Esophagus squamous epithelium (tissue), 5 donors: Measurements from ENCODE around the gene WDPCP. TPM values are rescaled to one million over a fixed set of nuclear protein-coding genes. Genes with fewer than 3 reads are reported as not detected.

Experiments used
- DNase-seq: peaks from one replicate; lab custom pipeline; 2025; lab: John Stamatoyannopoulos, UW
- H3K27ac ChIP-seq, 4 donors: fragments of 200-600 bp; sonication (generic); one replicate each; pipeline ENCODE4 v1.5.1; 2016 to 2019; ENCODE audit warnings: mild to moderate bottlenecking in 1 of 4
- H3K27me3 ChIP-seq, 4 donors: fragments of 200-600 bp; sonication (generic); 1 replicate in 3 of 4; 2 replicates in 1 of 4; pipeline versions ENCODE4 v1.5.1 to v1.6.0; 2017 to 2021; ENCODE audit warnings: antibody characterized with exemption in 1 of 4
- H3K36me3 ChIP-seq, 3 donors: fragments of 200-600 bp; sonication (generic); one replicate each; pipeline ENCODE4 v1.5.1; 2016 to 2019
- H3K4me1 ChIP-seq, 3 donors: fragments of 200-600 bp; sonication (generic); one replicate each; pipeline ENCODE4 v1.5.1; 2017 to 2019
- H3K4me3 ChIP-seq, 4 donors: fragments of 200-600 bp; sonication (generic); 1 replicate in 3 of 4; 2 replicates in 1 of 4; pipeline ENCODE4 v1.5.1; 2016 to 2019; ENCODE audit warnings: mild to moderate bottlenecking in 2 of 4, moderate library complexity in 1 of 4
- H3K9me3 ChIP-seq, 3 donors: fragments of 200-600 bp; sonication (generic); one replicate each; pipeline ENCODE4 v1.5.1; 2016 to 2019
- CTCF ChIP-seq, 6 experiments: fragments of 450-650 bp in 4 of 6; fragments of 200-600 bp in 2 of 6; sonication (generic) in 2 of 6; IDR thresholded peaks; one replicate each; pipeline ENCODE4 v1.5.1; 2016 to 2019; ENCODE audit warnings: antibody characterized with exemption in 6 of 6, mild to moderate bottlenecking in 4 of 6, moderate library complexity in 4 of 6
- POLR2A ChIP-seq, 4 donors: fragments of 450-650 bp; IDR thresholded peaks; one replicate each; pipeline ENCODE4 v1.6.1; 2017; ENCODE audit warnings: antibody characterized with exemption in 4 of 4, mild to moderate bottlenecking in 4 of 4, moderate library complexity in 3 of 4
- WGBS, 2 donors: methylation state at CpG; one replicate each; pipeline ENCODE4 v1.1.5; 2018; 5-methylcytosine and 5-hydroxymethylcytosine counted together
- intact Hi-C: fragments of 100-400 bp; cut with DNase I; formaldehyde crosslinking; loops from one replicate; pipeline ENCODE4 v1.15.0; 2022
- total RNA-seq, 4 donors: library from RNA; depleted of rRNA; stranded (reverse); fragments of >200 nt; gene quantifications; one replicate each; pipeline ENCODE4 v1.1.0, GENCODE V29; 2016
- donor health status: DM: yes; HTN: yes; CAD: no.

The WDPCP gene
- total RNA-seq, 4 donors from 2014 or later = 3.0 to 9.7 (median 3.8) TPM

GRCh38 chr2:63093502-63093901, 494.8 kb downstream of the WDPCP start:
- no peak for DNase-seq
- Histone ChIP-seq H3K4me1 (no peaks in the 10 kb centered on the region), H3K4me3 (no peak overlapping the region), H3K9me3 (no peaks in the 10 kb centered on the region), H3K27me3 (no peaks in the 10 kb centered on the region), H3K36me3 (no peaks in the 10 kb centered on the region), H3K27ac (no peak overlapping the region)
- intact Hi-C loops = no loop called here
- WGBS, 2 donors = 90 to 100% methylated on average over 1 of the region's 1 CpG
- TF ChIP-seq CTCF (IDR thresholded peaks at IDR 0.05) (no peak), POLR2A (IDR thresholded peaks at IDR 0.05) (no peak)

- TF ChIP-seq POLR2A (IDR thresholded peaks at IDR 0.05) = no peak
- no peak for TF ChIP-seq CTCF (IDR thresholded peaks at IDR 0.05)
- Histone ChIP-seq H3K4me3 (no peak overlapping the region), H3K27me3 (no peaks in the 10 kb centered on the region), H3K9me3 (no peaks in the 10 kb centered on the region), H3K27ac (no peak overlapping the region), H3K36me3 (no peaks in the 10 kb centered on the region), H3K4me1 (no peaks in the 10 kb centered on the region)
- 0 to 37% methylated on average over 1 of the region's 1 CpG for WGBS, 2 donors
- DNase-seq = no peak
- intact Hi-C loops = no loop called here
Observed at GRCh38 chr2:63092857-63093256, 495.4 kb downstream of the WDPCP start.

GRCh38 chr2:63092401-63092800, 495.9 kb downstream of the WDPCP start:
- no peak for TF ChIP-seq POLR2A (IDR thresholded peaks at IDR 0.05)
- TF ChIP-seq CTCF (IDR thresholded peaks at IDR 0.05) = no peak
- no peak for DNase-seq
- Histone ChIP-seq H3K9me3 (no peaks in the 10 kb centered on the region), H3K27me3 (no peaks in the 10 kb centered on the region), H3K27ac (no peak overlapping the region), H3K4me1 (no peaks in the 10 kb centered on the region), H3K4me3 (no peak overlapping the region), H3K36me3 (no peaks in the 10 kb centered on the region)
- intact Hi-C loops = no loop called here
- 95 to 96% methylated on average over 1 of the region's 1 CpG for WGBS, 2 donors

GRCh38 chr2:63086687-63087086, 501.6 kb downstream of the WDPCP start:
- Histone ChIP-seq H3K27me3 (peaks cover 0 to 18% (median 0%) of the 10 kb centered on the region in 4 donors), H3K4me3 (no peak overlapping the region), H3K9me3 (no peaks in the 10 kb centered on the region), H3K27ac (no peak overlapping the region), H3K36me3 (no peaks in the 10 kb centered on the region), H3K4me1 (no peaks in the 10 kb centered on the region)
- 43 to 45% methylated on average over 1 of the region's 1 CpG for WGBS, 2 donors
- intact Hi-C loops = no loop called here
- no peak for TF ChIP-seq CTCF (IDR thresholded peaks at IDR 0.05)
- no peak for TF ChIP-seq POLR2A (IDR thresholded peaks at IDR 0.05)
- no peak for DNase-seq

GRCh38 chr2:63081404-63081803, 506.9 kb downstream of the WDPCP start:
- intact Hi-C loops = no loop called here

More at GRCh38 chr2:63081404-63081803, 506.9 kb downstream of the WDPCP start:
- no peaks in the 10 kb centered on the region for H3K9me3 ChIP-seq
- whole genome bisulfite sequencing, 2 donors = 71% methylated on average over 4 of the region's 4 CpGs
- no peak for DNase-seq
- H3K36me3 ChIP-seq = no peaks in the 10 kb centered on the region
- H3K27ac ChIP-seq = no peak overlapping the region
- no peaks in the 10 kb centered on the region for H3K4me1 ChIP-seq
- H3K4me3 ChIP-seq = no peak overlapping the region
- TF ChIP-seq POLR2A (IDR thresholded peaks at IDR 0.05) (no peak), CTCF (IDR thresholded peaks at IDR 0.05) (no peak)
- peaks cover 0 to 49% (median 0%) of the 10 kb centered on the region in 4 donors for H3K27me3 ChIP-seq
